ENCODE measurements around the gene CADPS. TPM values are rescaled to one million over a fixed set of nuclear protein-coding genes. Genes with fewer than 3 reads are reported as not detected.

CADPS gene
- polyA plus RNA-seq, 1 of the 3 experiments (the other 2 are of a cell fraction), result 5.8 TPM

GRCh38 chr3:62822905-62823304 lies 52.3 kb downstream of the CADPS start:
- H3K9me2 ChIP-seq, result no peaks in the 10 kb centered on the region
- H4K20me1 ChIP-seq (ENCODE audit: insufficient read depth), result no peaks in the 10 kb centered on the region
- no peaks in the 10 kb centered on the region for H3K27me3 ChIP-seq (ENCODE audit: insufficient read depth)
- no peak overlapping the region for H2AFZ ChIP-seq (ENCODE audit: low read depth)
- no peaks in the 10 kb centered on the region for H3K9me3 ChIP-seq
- no peaks in the 10 kb centered on the region for H3F3A ChIP-seq (replicated peaks; ENCODE audit: insufficient read depth)
- no peaks in the 10 kb centered on the region for H3K79me2 ChIP-seq (ENCODE audit: insufficient read depth)
- H3K36me3 ChIP-seq (replicated peaks in 1 of 2; ENCODE audit: control insufficient read depth in 1 of 2, insufficient read depth in 2 of 2, low read length in 1 of 2), result no peaks in the 10 kb centered on the region
- no peak overlapping the region for H3K4me3 ChIP-seq (ENCODE audit: low read depth in 2 of 2, low read length in 1 of 2)
- TF ChIP-seq CTCF (IDR thresholded peaks at IDR 0.05), result no peak
- TF ChIP-seq TEAD4 (IDR thresholded peaks at IDR 0.05; ENCODE audit: borderline replicate concordance, insufficient read depth), result no peak
- no peak for TF ChIP-seq TAF1 (IDR thresholded peaks at IDR 0.05; ENCODE audit: borderline replicate concordance, low read depth, low read length)
- TF ChIP-seq SIN3A (IDR thresholded peaks at IDR 0.05; ENCODE audit: borderline replicate concordance, low read depth, low read length), result no peak
- no peak for TF ChIP-seq ELF1 (IDR thresholded peaks at IDR 0.05)
- no peak for TF ChIP-seq CHD2 (IDR thresholded peaks at IDR 0.05; ENCODE audit: low read length, partially characterized antibody)
- TF ChIP-seq RCOR1 (IDR thresholded peaks at IDR 0.05; ENCODE audit: low read length), result no peak
- ChIA-PET POLR2A (no interaction called here), CTCF (no interaction called here)
- H3K9ac ChIP-seq, result no peak overlapping the region
- H3K4me1 ChIP-seq (ENCODE audit: control insufficient read depth in 1 of 2, insufficient read depth in 2 of 2, low read depth in 1 of 2, low read length in 1 of 2), result peaks cover 0 to 1% of the 10 kb centered on the region in 2 experiments; a peak in 1 of 4 replicates
- no peak overlapping the region for H3K27ac ChIP-seq (ENCODE audit: low read depth in 2 of 2, low read length in 1 of 2)
- DNase-seq, result no peak
- WGBS (ENCODE audit: low lambda C conversion rate), result 80% methylated on average over 1 of the region's 1 CpG
- no peak overlapping the region for H3K4me2 ChIP-seq

- Histone ChIP-seq H3K27me3 (ENCODE audit: insufficient read depth) (no peaks in the 10 kb centered on the region), H3K4me2 (no peak overlapping the region), H3K79me2 (ENCODE audit: insufficient read depth) (no peaks in the 10 kb centered on the region), H3K4me1 (ENCODE audit: control insufficient read depth in 1 of 2, insufficient read depth in 2 of 2, low read depth in 1 of 2, low read length in 1 of 2) (peaks cover 0 to 8% of the 10 kb centered on the region in 2 experiments; a peak in 1 of 4 replicates), H3K27ac (ENCODE audit: low read depth in 2 of 2, low read length in 1 of 2) (no peak overlapping the region), H3K4me3 (ENCODE audit: low read depth in 2 of 2, low read length in 1 of 2) (no peak overlapping the region), H3F3A (replicated peaks; ENCODE audit: insufficient read depth) (no peaks in the 10 kb centered on the region), H3K9me2 (no peaks in the 10 kb centered on the region), H4K20me1 (ENCODE audit: insufficient read depth) (no peaks in the 10 kb centered on the region), H3K36me3 (replicated peaks in 1 of 2; ENCODE audit: control insufficient read depth in 1 of 2, insufficient read depth in 2 of 2, low read length in 1 of 2) (no peaks in the 10 kb centered on the region), H2AFZ (ENCODE audit: low read depth) (no peak overlapping the region), H3K9ac (no peak overlapping the region), H3K9me3 (no peaks in the 10 kb centered on the region)
- TF ChIP-seq GATA2 (CRISPR knock-in tag; IDR thresholded peaks at IDR 0.05) (no peak), MEF2A (IDR thresholded peaks at IDR 0.05; ENCODE audit: borderline replicate concordance, low read depth) (no peak), NRF1 (IDR thresholded peaks at IDR 0.05; ENCODE audit: low read depth, low read length) (no peak), RCOR1 (IDR thresholded peaks at IDR 0.05; ENCODE audit: low read length) (no peak), NFIC (IDR thresholded peaks at IDR 0.05; ENCODE audit: borderline replicate concordance) (no peak), EP300 (IDR thresholded peaks at IDR 0.05; ENCODE audit: borderline replicate concordance in 1 of 2, low read depth in 1 of 2, low read length in 1 of 2) (no peak), USF2 (IDR thresholded peaks at IDR 0.05; ENCODE audit: borderline replicate concordance, low read depth, low read length) (no peak), ELF1 (IDR thresholded peaks at IDR 0.05) (no peak), PBX3 (IDR thresholded peaks at IDR 0.05) (no peak), RXRA (IDR thresholded peaks at IDR 0.05; ENCODE audit: borderline replicate concordance, low read depth) (no peak), MAX (IDR thresholded peaks at IDR 0.05; ENCODE audit: low read depth) (no peak), YY1 (IDR thresholded peaks at IDR 0.05; ENCODE audit: low read depth) (no peak), USF1 (IDR thresholded peaks at IDR 0.05; ENCODE audit: borderline replicate concordance, low read depth) (no peak), POLR2AphosphoS5 (IDR thresholded peaks at IDR 0.05; ENCODE audit: low read depth, low read length) (no peak), IRF3 (IDR thresholded peaks at IDR 0.05; ENCODE audit: low read depth, low read length) (no peak), TEAD4 (IDR thresholded peaks at IDR 0.05; ENCODE audit: borderline replicate concordance, insufficient read depth) (no peak), FOSL2 (IDR thresholded peaks at IDR 0.05; ENCODE audit: borderline replicate concordance, low read depth) (no peak)
- WGBS (ENCODE audit: low lambda C conversion rate), result 82% methylated on average over 5 of the region's 5 CpGs
- DNase-seq, result no peak
- POLR2A ChIA-PET, result no interaction called here
- CTCF ChIA-PET, result interaction anchor here (1.4 kb wide), 1 partner anchor 15 kb away, joined by 3 read pairs; no protein-coding TSS in a partner anchor
Measured at GRCh38 chr3:62818347-62818746, 56.9 kb downstream of the CADPS start.

All from SK-N-SH (cell line).